Measurements from ENCODE around the gene ST14.
A peak's percentile ranks its signal among the peaks of the same experiment; 100 is the strongest.
"Not testable (repeated sequence)": the region's sequence is repeated elsewhere in the genome, so short reads cannot be mapped to it uniquely, and the experiment has no call there.

The ST14 gene

GRCh38 chr11:130165601-130166456 lies 6.2 kb downstream of the ST14 start:
- no peak for DNase-seq

GRCh38 chr11:130166457-130166784 lies 6.8 kb downstream of the ST14 start:
- peak; percentile 91 for DNase-seq

DNA sequence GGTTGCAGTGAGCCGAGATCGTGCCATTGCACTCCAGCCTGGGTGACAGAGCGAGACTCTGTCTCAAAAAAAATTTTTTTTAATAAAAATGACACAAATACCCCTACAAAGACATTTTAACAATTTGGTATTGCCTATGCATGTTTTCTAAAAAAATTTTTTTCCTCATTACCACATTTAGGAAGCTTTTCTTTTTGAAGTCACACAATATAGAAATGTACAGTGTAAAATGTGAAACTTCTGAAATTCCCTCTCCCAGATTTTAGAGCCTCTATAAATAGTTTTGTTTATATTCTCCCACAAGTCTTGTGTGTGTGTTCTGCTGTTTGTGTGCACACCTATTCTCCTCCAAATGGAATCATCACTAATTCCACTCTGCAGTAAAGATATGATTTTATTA lies 7.6 kb downstream of the ST14 start:
- no peak for DNase-seq

GRCh38 chr11:130168105-130168504 lies 8.5 kb downstream of the ST14 start:
- DNase-seq = peak; percentile 35

DNA sequence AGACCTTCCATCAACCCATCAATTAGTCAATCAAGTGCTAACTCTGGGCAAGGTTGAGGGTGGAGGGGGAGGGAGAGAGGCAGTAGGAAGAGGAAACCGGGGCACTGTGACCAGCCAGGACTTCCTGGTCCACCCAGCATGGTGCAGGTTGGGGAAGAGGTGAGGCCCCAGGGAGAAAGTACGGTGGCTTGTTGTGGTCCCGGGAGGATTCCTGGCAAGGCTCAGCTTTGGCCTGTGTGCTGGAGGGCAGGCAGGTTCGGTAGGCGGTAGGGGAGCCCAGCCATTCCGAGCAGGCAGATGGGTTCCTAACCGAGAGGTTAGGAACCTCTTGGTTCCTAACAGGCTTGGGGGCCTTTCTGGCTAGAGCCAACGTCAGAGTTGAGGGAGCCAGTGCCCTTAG lies 10.8 kb downstream of the ST14 start:
- no peak for DNase-seq

- DNase-seq = no peak
Measured at GRCh38 chr11:130171534-130171933, 12.0 kb downstream of the ST14 start.

GRCh38 chr11:130172001-130172400 lies 12.4 kb downstream of the ST14 start:
- not testable (repeated sequence) for DNase-seq

DNA sequence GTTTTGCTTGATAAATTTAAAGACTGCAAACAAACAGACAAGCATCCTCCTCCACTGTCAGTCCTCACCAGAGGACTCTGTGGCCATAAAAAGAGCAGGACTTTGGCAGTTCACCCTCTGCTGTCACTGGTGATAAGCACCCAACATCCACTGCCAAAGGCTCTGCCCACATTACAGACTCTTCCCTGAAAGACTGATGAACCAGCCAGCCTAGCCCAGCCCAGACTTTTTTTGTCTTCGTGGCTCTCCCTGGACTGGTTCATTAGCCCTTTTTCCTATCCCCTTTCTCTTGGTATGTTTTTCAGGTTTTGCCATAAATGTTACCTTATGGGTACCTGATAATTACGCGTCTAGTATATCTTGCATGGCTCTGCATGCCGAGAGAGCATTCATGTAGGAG lies 15.1 kb downstream of the ST14 start:
- DNase-seq = no peak

GRCh38 chr11:130175898-130176297 lies 16.3 kb downstream of the ST14 start:
- no peak for DNase-seq

- no peak for DNase-seq
Measured at GRCh38 chr11:130177782-130178181, 18.2 kb downstream of the ST14 start.

- no peak for DNase-seq
Measured at GRCh38 chr11:130178441-130179339, 19.1 kb downstream of the ST14 start.

DNA sequence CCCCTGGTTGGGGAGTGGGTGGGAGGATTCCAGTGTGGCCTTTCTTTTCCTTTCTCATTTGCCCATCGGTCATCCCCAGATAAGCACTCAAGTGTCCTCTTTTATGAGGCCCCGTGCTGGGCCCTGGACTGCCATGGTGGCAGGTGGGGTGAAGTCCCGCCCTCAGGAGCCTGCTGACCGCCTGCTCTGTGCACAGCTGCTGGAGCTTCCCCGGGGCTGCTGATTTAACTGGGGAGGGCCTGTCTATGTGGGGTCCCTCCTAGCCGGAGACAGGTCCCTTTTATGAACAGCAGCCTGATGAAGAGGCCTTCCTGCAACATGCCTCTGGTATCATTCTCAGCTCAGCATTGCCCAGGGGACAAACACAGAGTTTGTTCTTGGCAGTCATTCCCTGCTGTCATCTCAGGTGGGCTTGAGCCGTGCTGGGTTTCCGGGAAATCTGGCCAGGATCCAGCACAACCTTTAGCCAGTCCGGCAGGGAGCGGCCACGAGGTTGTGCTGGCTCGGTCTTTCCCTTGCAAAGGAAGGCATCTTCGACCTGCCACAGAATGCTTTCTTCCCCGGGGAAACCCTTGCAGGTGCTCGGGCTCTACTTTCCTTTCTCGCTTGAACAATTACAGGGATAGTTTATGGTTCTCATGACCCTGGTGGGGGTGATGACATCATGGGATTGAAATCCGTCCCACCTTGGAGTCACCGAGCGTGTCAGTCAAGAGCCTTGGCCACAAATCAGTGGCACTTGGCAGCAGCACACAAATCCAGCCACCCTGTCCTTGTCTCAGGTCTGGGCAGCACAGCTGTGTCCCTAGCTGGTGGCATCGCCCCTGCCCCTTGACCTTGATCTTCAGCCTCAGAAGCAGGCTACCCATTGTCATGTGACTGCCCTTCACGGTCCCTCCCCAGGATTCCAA lies 20.1 kb downstream of the ST14 start:
- DNase-seq = no peak

- no peak for DNase-seq
Measured at GRCh38 chr11:130180491-130180890, 20.9 kb downstream of the ST14 start.

DNA sequence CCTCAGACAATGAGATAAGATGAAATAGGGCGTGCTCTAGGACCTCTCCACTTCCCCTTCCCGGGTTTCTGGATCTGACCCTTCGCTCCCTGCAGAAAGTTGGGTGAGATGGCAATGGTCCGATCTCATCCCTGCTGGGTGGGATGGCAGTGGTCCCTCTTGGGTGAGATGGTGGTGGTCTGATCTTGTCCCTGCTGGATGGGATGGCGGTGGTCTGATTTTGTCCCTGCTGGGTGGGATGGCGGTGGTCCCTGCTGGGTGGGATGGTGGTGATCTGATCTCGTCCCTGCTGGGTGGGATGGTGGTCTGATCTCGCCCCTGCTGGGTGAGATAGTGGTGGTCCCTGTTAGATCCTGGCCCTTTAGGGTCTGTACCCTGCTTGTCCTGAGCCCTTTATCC lies 21.3 kb downstream of the ST14 start:
- no peak for DNase-seq

- peak; percentile 66 for DNase-seq
Measured at GRCh38 chr11:130181295-130182272, 22.0 kb downstream of the ST14 start.

DNA sequence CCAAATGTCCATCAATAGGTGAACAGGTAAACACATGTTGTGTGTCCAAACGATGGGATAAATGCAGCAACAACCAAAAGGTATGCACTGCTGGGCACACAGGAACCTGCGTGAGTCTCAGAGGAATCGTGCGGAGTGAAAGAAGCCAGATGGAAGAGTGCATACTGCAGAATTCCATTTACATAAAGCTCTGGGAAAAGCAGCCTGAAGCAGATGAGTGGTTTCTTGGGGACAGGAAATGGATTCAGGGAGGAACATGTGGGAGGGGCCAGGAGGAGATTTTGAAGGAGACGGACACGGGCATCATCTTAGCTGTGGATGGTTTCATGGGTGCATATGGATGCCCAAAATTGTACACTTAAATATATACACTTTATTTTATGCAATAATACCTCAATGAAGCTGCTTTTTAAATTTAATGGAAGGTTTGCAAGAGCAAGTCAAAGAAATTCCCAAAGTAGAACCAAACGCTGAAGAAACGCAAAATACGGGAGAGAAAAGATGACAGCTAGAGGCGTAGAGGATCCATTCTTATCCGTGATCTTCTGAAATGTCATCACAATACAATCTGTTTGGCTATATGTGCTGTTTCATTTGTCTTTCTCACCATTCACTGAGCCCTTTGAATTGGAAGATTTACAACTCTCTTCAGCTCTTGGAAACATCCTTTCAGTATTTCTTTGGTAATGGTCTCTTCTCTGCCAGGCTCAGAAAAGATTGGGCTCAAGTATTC lies 24.5 kb downstream of the ST14 start:
- DNase-seq = no peak

DNA sequence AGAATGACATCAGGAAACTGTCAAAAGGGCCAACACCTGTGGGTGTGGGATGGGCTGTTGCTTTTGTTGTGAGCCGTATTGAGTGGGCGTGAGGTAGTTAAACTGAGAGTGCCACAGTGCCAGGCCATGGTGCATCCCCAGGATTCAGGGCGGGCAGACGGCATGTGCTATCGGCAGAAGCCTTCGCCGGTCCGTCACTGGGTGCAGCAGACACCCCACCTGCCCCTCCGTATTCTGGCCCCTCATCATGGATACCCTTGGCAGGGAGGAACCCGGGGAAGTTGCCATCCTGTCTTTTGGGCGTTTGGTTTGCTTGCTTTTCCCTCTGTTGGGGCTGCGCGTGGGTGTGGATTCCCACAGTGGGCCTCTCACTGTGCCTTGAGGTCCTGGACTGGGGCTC lies 27.5 kb downstream of the ST14 start:
- DNase-seq = no peak

DNA sequence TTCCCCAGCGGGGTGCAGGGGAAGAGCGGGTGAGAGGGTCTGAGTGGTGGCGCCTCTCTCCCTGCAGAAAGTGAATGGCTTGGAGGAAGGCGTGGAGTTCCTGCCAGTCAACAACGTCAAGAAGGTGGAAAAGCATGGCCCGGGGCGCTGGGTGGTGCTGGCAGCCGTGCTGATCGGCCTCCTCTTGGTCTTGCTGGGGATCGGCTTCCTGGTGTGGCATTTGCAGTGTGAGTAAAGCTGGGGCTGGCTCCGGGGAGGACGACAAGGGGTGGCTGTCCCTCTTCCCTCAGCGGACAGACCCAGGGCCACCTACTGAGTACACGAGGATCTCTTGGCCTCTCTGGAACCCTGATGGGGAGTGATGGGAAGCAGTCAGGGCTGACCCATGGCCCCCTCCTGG lies 28.5 kb downstream of the ST14 start:
- no peak for DNase-seq

DNA sequence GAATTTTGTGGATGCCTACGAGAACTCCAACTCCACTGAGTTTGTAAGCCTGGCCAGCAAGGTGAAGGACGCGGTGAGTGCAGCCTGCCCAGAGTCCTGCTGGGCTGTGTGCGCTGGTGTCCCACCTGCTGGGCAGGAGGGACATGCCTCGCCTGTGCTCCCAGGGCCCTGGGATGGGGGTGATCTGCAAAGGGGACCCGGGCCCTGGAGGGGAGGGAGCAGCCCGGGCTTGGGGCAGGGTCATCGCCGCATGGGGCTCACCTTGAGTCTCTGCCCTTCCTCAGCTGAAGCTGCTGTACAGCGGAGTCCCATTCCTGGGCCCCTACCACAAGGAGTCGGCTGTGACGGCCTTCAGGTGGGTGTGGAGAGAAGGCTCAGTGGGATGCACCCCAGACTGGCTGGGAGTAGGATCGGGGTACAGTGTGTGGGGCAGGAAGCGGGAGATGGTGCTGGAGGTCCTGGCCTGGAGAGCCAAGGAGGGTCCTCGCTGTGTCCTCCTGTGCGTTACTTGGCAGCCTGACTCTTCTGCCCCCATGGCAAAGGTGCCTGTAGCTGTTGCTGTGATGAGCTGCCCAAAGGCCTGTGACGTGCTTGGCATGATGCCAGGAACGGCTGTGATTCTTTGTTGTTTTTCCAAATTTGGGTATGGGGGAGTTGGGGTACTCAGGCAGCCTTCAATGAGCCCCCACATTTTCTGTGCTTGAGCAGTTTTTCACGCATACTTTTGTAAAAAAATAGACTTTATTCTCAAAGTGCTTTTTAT lies 29.2 kb downstream of the ST14 start:
- DNase-seq = no peak

- no peak for DNase-seq
Measured at GRCh38 chr11:130189492-130190210, 30.1 kb downstream of the ST14 start.

All from EL (cell line).